Activated CD8-positive, alpha-beta memory T cell treated with anti-CD3 and anti-CD28 coated beads, Interleukin-2, amount 50 U/mL, for 24 hours (primary cell): ENCODE measurements around the gene TEX2.
"Not testable (repeated sequence)": the region's sequence is repeated elsewhere in the genome, so short reads cannot be mapped to it uniquely, and the experiment has no call there.

Experiments used
- DNase-seq: peaks from one replicate; pipeline ENCODE4 v3.0.0-alpha.2; 2020; ENCODE audit errors: extremely low read depth

Gene TEX2

GRCh38 chr17:64183815-64184214 lies 79.2 kb downstream of the TEX2 start:
- DNase-seq: no peak

- DNase-seq: no peak
Observed at GRCh38 chr17:64182325-64183012, 80.6 kb downstream of the TEX2 start.

- DNase-seq: no peak
Observed at GRCh38 chr17:64180089-64181073, 82.7 kb downstream of the TEX2 start.

GRCh38 chr17:64179024-64179423 lies 84.0 kb downstream of the TEX2 start:
- DNase-seq: not testable (repeated sequence)

- no peak for DNase-seq
Observed at GRCh38 chr17:64178011-64178825, 84.8 kb downstream of the TEX2 start.

- no peak for DNase-seq
Observed at GRCh38 chr17:64177311-64178010, 85.6 kb downstream of the TEX2 start.

GRCh38 chr17:64176556-64176955 lies 86.5 kb downstream of the TEX2 start:
- no peak for DNase-seq

- no peak for DNase-seq
Observed at GRCh38 chr17:64174686-64175456, 88.2 kb downstream of the TEX2 start.

- no peak for DNase-seq
Observed at GRCh38 chr17:64173646-64174045, 89.4 kb downstream of the TEX2 start.

- DNase-seq: no peak
Observed at GRCh38 chr17:64172510-64172909, 90.5 kb downstream of the TEX2 start.

- no peak for DNase-seq
Observed at GRCh38 chr17:64171041-64171440, 92.0 kb downstream of the TEX2 start.

GRCh38 chr17:64170286-64170685 lies 92.8 kb downstream of the TEX2 start:
- no peak for DNase-seq

- not testable (repeated sequence) for DNase-seq
Observed at GRCh38 chr17:64167666-64168065, 95.4 kb downstream of the TEX2 start.

GRCh38 chr17:64166876-64167275 lies 96.2 kb downstream of the TEX2 start:
- DNase-seq: no peak

- DNase-seq: no peak
Observed at GRCh38 chr17:64165347-64165746, 97.7 kb downstream of the TEX2 start.

GRCh38 chr17:64164596-64165285 lies 98.3 kb downstream of the TEX2 start:
- no peak for DNase-seq

GRCh38 chr17:64163468-64163867 lies 99.6 kb downstream of the TEX2 start:
- no peak for DNase-seq

- no peak for DNase-seq
Observed at GRCh38 chr17:64162554-64162953, 100.5 kb downstream of the TEX2 start.

- no peak for DNase-seq
Observed at GRCh38 chr17:64161380-64162176, 101.5 kb downstream of the TEX2 start.
